ENCODE results near the gene ZMYND12. TPM values are rescaled to one million over a fixed set of nuclear protein-coding genes. Genes with fewer than 3 reads are reported as not detected.

Gene ZMYND12
- total and polyA plus RNA-seq, 2 donors, result 0.75 to 3.2 TPM

GRCh38 chr1:42462828-42463763 is 7.3 kb upstream of the ZMYND12 start, which contains the start of gene CCDC30:
CCDC30 (plus strand) TSS chr1:42463286; CDS start chr1:42480552, 17,266 bp downstream.
- no peak within 1 kb of the TSS for H3K27ac ChIP-seq (ENCODE audit: low read depth)
- peak; percentile 98 for DNase-seq (ENCODE audit: extremely low spot score)
- H3K4me3 ChIP-seq (ENCODE audit: low read depth, low read length), result peak within 1 kb of the TSS; percentile 47
- no peaks in the 10 kb centered on the region for H3K36me3 ChIP-seq (ENCODE audit: insufficient read depth)
- H3K4me1 ChIP-seq (ENCODE audit: insufficient read depth), result peaks cover 1% of the 10 kb centered on the region
- WGBS, result under 1% methylated on average over 59 of the region's 59 CpGs

- no peak overlapping the region for H3K4me3 ChIP-seq (ENCODE audit: low read depth, low read length)
- WGBS, result 81% methylated on average over 2 of the region's 2 CpGs
- H3K4me1 ChIP-seq (ENCODE audit: insufficient read depth), result peaks cover 1% of the 10 kb centered on the region
- no peaks in the 10 kb centered on the region for H3K36me3 ChIP-seq (ENCODE audit: insufficient read depth)
- H3K27ac ChIP-seq (ENCODE audit: low read depth), result no peak overlapping the region
- no peak for DNase-seq (ENCODE audit: extremely low spot score)
Observed at GRCh38 chr1:42461196-42461595, 5.4 kb upstream of the ZMYND12 start.

GRCh38 chr1:42456754-42457089 is 900 bp upstream of the ZMYND12 start:
- under 1% methylated on average over 23 of the region's 23 CpGs for WGBS
- H3K4me3 ChIP-seq (ENCODE audit: low read depth, low read length), result peak overlapping the region; percentile 70
- no peaks in the 10 kb centered on the region for H3K4me1 ChIP-seq (ENCODE audit: insufficient read depth)
- H3K36me3 ChIP-seq (ENCODE audit: insufficient read depth), result no peaks in the 10 kb centered on the region
- H3K27ac ChIP-seq (ENCODE audit: low read depth), result peak overlapping the region; percentile 82
- no peak for DNase-seq (ENCODE audit: extremely low spot score)

- Histone ChIP-seq H3K36me3 (ENCODE audit: insufficient read depth) (no peaks in the 10 kb centered on the region), H3K27ac (ENCODE audit: low read depth) (no peak overlapping the region), H3K4me3 (ENCODE audit: low read depth, low read length) (no peak overlapping the region), H3K4me1 (ENCODE audit: insufficient read depth) (no peaks in the 10 kb centered on the region)
- DNase-seq (ENCODE audit: extremely low spot score), result no peak
- WGBS, result 94% methylated on average over 5 of the region's 5 CpGs
Observed at GRCh38 chr1:42454403-42454802, 1.4 kb downstream of the ZMYND12 start.

GRCh38 chr1:42453386-42453785 is 2.4 kb downstream of the ZMYND12 start:
- DNase-seq (ENCODE audit: extremely low spot score), result no peak
- no peak overlapping the region for H3K27ac ChIP-seq (ENCODE audit: low read depth)
- no peak overlapping the region for H3K4me3 ChIP-seq (ENCODE audit: low read depth, low read length)
- H3K4me1 ChIP-seq (ENCODE audit: insufficient read depth), result no peaks in the 10 kb centered on the region
- H3K36me3 ChIP-seq (ENCODE audit: insufficient read depth), result no peaks in the 10 kb centered on the region
- WGBS, result 83% methylated on average over 4 of the region's 4 CpGs

- 33% methylated on average over 1 of the region's 1 CpG for WGBS
- DNase-seq (ENCODE audit: extremely low spot score), result no peak
- no peak overlapping the region for H3K27ac ChIP-seq (ENCODE audit: low read depth)
- H3K4me3 ChIP-seq (ENCODE audit: low read depth, low read length), result no peak overlapping the region
- no peaks in the 10 kb centered on the region for H3K4me1 ChIP-seq (ENCODE audit: insufficient read depth)
- no peaks in the 10 kb centered on the region for H3K36me3 ChIP-seq (ENCODE audit: insufficient read depth)
Observed at GRCh38 chr1:42450061-42450460, 5.8 kb downstream of the ZMYND12 start.

GRCh38 chr1:42449256-42449655 is 6.6 kb downstream of the ZMYND12 start:
- no peak overlapping the region for H3K4me3 ChIP-seq (ENCODE audit: low read depth, low read length)
- H3K4me1 ChIP-seq (ENCODE audit: insufficient read depth), result no peaks in the 10 kb centered on the region
- H3K36me3 ChIP-seq (ENCODE audit: insufficient read depth), result no peaks in the 10 kb centered on the region

GRCh38 chr1:42442662-42443061 is 13.2 kb downstream of the ZMYND12 start:
- H3K27ac ChIP-seq (ENCODE audit: low read depth), result no peak overlapping the region
- DNase-seq (ENCODE audit: extremely low spot score), result no peak
- no peaks in the 10 kb centered on the region for H3K36me3 ChIP-seq (ENCODE audit: insufficient read depth)
- WGBS, result 25% methylated on average over 2 of the region's 2 CpGs
- no peak overlapping the region for H3K4me3 ChIP-seq (ENCODE audit: low read depth, low read length)
- H3K4me1 ChIP-seq (ENCODE audit: insufficient read depth), result no peaks in the 10 kb centered on the region

More at GRCh38 chr1:42449256-42449655, 6.6 kb downstream of the ZMYND12 start:
- DNase-seq (ENCODE audit: extremely low spot score), result no peak
- no peak overlapping the region for H3K27ac ChIP-seq (ENCODE audit: low read depth)

GRCh38 chr1:42439940-42440339 is 15.9 kb downstream of the ZMYND12 start:
- no peaks in the 10 kb centered on the region for H3K36me3 ChIP-seq (ENCODE audit: insufficient read depth)
- no peak for DNase-seq (ENCODE audit: extremely low spot score)
- WGBS, result 68% methylated on average over 2 of the region's 2 CpGs
- H3K4me3 ChIP-seq (ENCODE audit: low read depth, low read length), result no peak overlapping the region
- no peaks in the 10 kb centered on the region for H3K4me1 ChIP-seq (ENCODE audit: insufficient read depth)
- H3K27ac ChIP-seq (ENCODE audit: low read depth), result no peak overlapping the region

- no peaks in the 10 kb centered on the region for H3K4me1 ChIP-seq (ENCODE audit: insufficient read depth)
- no peak overlapping the region for H3K4me3 ChIP-seq (ENCODE audit: low read depth, low read length)
- H3K36me3 ChIP-seq (ENCODE audit: insufficient read depth), result no peaks in the 10 kb centered on the region
- no peak for DNase-seq (ENCODE audit: extremely low spot score)
- WGBS, result 97% methylated on average over 4 of the region's 4 CpGs
- H3K27ac ChIP-seq (ENCODE audit: low read depth), result no peak overlapping the region
Observed at GRCh38 chr1:42434340-42434739, 21.5 kb downstream of the ZMYND12 start.

- WGBS, result 72% methylated on average over 6 of the region's 6 CpGs
- no peak for DNase-seq (ENCODE audit: extremely low spot score)
Observed at GRCh38 chr1:42433369-42433768, 22.5 kb downstream of the ZMYND12 start.

GRCh38 chr1:42432714-42433113 is 23.1 kb downstream of the ZMYND12 start:
- no peak for DNase-seq (ENCODE audit: extremely low spot score)
- no peak overlapping the region for H3K4me3 ChIP-seq (ENCODE audit: low read depth, low read length)
- H3K27ac ChIP-seq (ENCODE audit: low read depth), result no peak overlapping the region
- H3K4me1 ChIP-seq (ENCODE audit: insufficient read depth), result no peaks in the 10 kb centered on the region
- 88% methylated on average over 4 of the region's 4 CpGs for WGBS
- H3K36me3 ChIP-seq (ENCODE audit: insufficient read depth), result no peaks in the 10 kb centered on the region

More at GRCh38 chr1:42433369-42433768, 22.5 kb downstream of the ZMYND12 start:
- Histone ChIP-seq H3K36me3 (ENCODE audit: insufficient read depth) (no peaks in the 10 kb centered on the region), H3K4me3 (ENCODE audit: low read depth, low read length) (no peak overlapping the region), H3K27ac (ENCODE audit: low read depth) (no peak overlapping the region), H3K4me1 (ENCODE audit: insufficient read depth) (no peaks in the 10 kb centered on the region)

- H3K4me3 ChIP-seq (ENCODE audit: low read depth, low read length), result no peak overlapping the region
- H3K4me1 ChIP-seq (ENCODE audit: insufficient read depth), result no peaks in the 10 kb centered on the region
- H3K36me3 ChIP-seq (ENCODE audit: insufficient read depth), result no peaks in the 10 kb centered on the region
- no peak for DNase-seq (ENCODE audit: extremely low spot score)
- WGBS, result 87% methylated on average over 3 of the region's 3 CpGs
- H3K27ac ChIP-seq (ENCODE audit: low read depth), result no peak overlapping the region
Observed at GRCh38 chr1:42431514-42431913, 24.3 kb downstream of the ZMYND12 start.

Measured in urinary bladder (tissue), 4 donors.